GM23338 (cell line): ENCODE results near the gene ME1. TPM values are rescaled to one million over a fixed set of nuclear protein-coding genes. Genes with fewer than 3 reads are reported as not detected.

Experiments
- ATAC-seq: fragments of 200-7000 bp; cut with Tn5 transposase; 3 replicates; pipeline ENCODE4 v1.9.1; 2020
- DNase-seq: peaks from one replicate; pipeline ENCODE4 v3.0.0-alpha.2; 2015; ENCODE audit warnings: low spot score
- H2AFZ ChIP-seq: fragments of 200-600 bp; sonication (generic); 2 replicates; pipeline ENCODE4 v1.8.0; 2016; ENCODE audit warnings: antibody characterized with exemption, mild to moderate bottlenecking, moderate library complexity
- H3F3A ChIP-seq: fragments of 200-600 bp; sonication (generic); replicated peaks from 2 replicates; pipeline ENCODE4 v1.8.0; 2017; ENCODE audit warnings: antibody characterized with exemption, mixed run types, low read depth
- H3K27ac ChIP-seq: fragments of 200-600 bp; sonication (generic); 2 replicates; pipeline ENCODE4 v1.6.1; 2016; ENCODE audit warnings: low read depth
- H3K27me3 ChIP-seq: fragments of 200-600 bp; sonication (generic); 2 replicates; pipeline ENCODE4 v1.8.0; 2016; ENCODE audit warnings: mild to moderate bottlenecking, mixed run types, moderate library complexity; ENCODE audit not compliant: insufficient read depth
- H3K36me3 ChIP-seq: fragments of 200-600 bp; sonication (generic); 2 replicates; pipeline ENCODE4 v1.8.0; 2016; ENCODE audit warnings: mild to moderate bottlenecking; ENCODE audit not compliant: insufficient read depth
- H3K4me1 ChIP-seq: fragments of 200-600 bp; sonication (generic); 2 replicates; pipeline ENCODE4 v1.8.0; 2016; ENCODE audit warnings: mild to moderate bottlenecking, moderate library complexity; ENCODE audit not compliant: insufficient read depth
- H3K4me2 ChIP-seq: fragments of 200-600 bp; sonication (generic); 2 replicates; pipeline ENCODE4 v1.7.1; 2017; ENCODE audit warnings: mixed run types
- H3K4me3 ChIP-seq: fragments of 200-600 bp; sonication (generic); 2 replicates; pipeline ENCODE4 v1.6.1; 2016; ENCODE audit warnings: mixed run types
- H3K79me2 ChIP-seq: fragments of 200-600 bp; sonication (generic); replicated peaks from 2 replicates; pipeline ENCODE4 v1.8.0; 2017; ENCODE audit warnings: mild to moderate bottlenecking; ENCODE audit not compliant: insufficient read depth
- H3K9me2 ChIP-seq: fragments of 200-600 bp; sonication (generic); 2 replicates; pipeline ENCODE4 v1.8.0; 2017; ENCODE audit not compliant: insufficient read depth
- H4K20me1 ChIP-seq: fragments of 200-600 bp; sonication (generic); replicated peaks from 2 replicates; pipeline ENCODE4 v1.8.0; 2017; ENCODE audit warnings: mild to moderate bottlenecking; ENCODE audit not compliant: insufficient read depth
- H3K27ac Mint-ChIP-seq: 2 replicates; pipeline ENCODE4 v1.8.0; 2020; ENCODE audit warnings: inconsistent platforms, mild to moderate bottlenecking, moderate library complexity, mixed read lengths
- H3K27me3 Mint-ChIP-seq: 3 replicates; pipeline ENCODE4 v1.8.0; 2022; ENCODE audit warnings: low read depth, mild to moderate bottlenecking, moderate library complexity, mixed read lengths, inconsistent platforms; ENCODE audit not compliant: insufficient read depth, poor library complexity
- H3K36me3 Mint-ChIP-seq: 3 replicates; pipeline ENCODE4 v1.8.0; 2021; ENCODE audit warnings: low read depth, mild to moderate bottlenecking, inconsistent platforms, moderate library complexity, mixed read lengths
- H3K4me1 Mint-ChIP-seq: 3 replicates; pipeline ENCODE4 v1.8.0; 2020; ENCODE audit warnings: mild to moderate bottlenecking, inconsistent platforms, mixed read lengths
- H3K4me3 Mint-ChIP-seq: 3 replicates; pipeline ENCODE4 v1.8.0; 2021; ENCODE audit warnings: moderate library complexity, mild to moderate bottlenecking, inconsistent platforms, mixed read lengths
- H3K9me3 Mint-ChIP-seq: 3 replicates; pipeline ENCODE4 v1.8.0; 2020; ENCODE audit warnings: moderate library complexity, mild to moderate bottlenecking, inconsistent platforms, mixed read lengths
- CREB1 ChIP-seq: fragments of 250-450 bp; sonication (Bioruptor Pico); IDR thresholded peaks from 2 replicates; pipeline ENCODE4 v1.5.0; 2020; ENCODE audit warnings: low read depth, mild to moderate bottlenecking, moderate library complexity
- EZH2 ChIP-seq: fragments of 200-600 bp; sonication (generic); IDR thresholded peaks from one replicate; pipeline ENCODE4 v1.8.0; 2017; ENCODE audit warnings: antibody characterized with exemption, mild to moderate bottlenecking, low read depth; ENCODE audit not compliant: unreplicated experiment
- EZH2phosphoT487 ChIP-seq: fragments of 200-600 bp; sonication (generic); IDR thresholded peaks from one replicate; pipeline ENCODE4 v1.8.1; 2018; ENCODE audit warnings: antibody characterized with exemption; ENCODE audit not compliant: unreplicated experiment
- JUNB ChIP-seq: IDR thresholded peaks from one replicate; pipeline ENCODE4 v1.6.1; 2016; ENCODE audit warnings: antibody characterized with exemption; ENCODE audit not compliant: unreplicated experiment
- POLR2AphosphoS5 ChIP-seq: IDR thresholded peaks from 2 replicates; pipeline ENCODE4 v1.6.1; 2016; ENCODE audit warnings: antibody characterized with exemption, low read depth
- STAT1 ChIP-seq: IDR thresholded peaks from one replicate; pipeline ENCODE4 v1.6.1; 2016; ENCODE audit warnings: antibody characterized with exemption; ENCODE audit not compliant: unreplicated experiment
- ZNF331 ChIP-seq: fragments of 250-450 bp; sonication (Bioruptor Pico); IDR thresholded peaks from 2 replicates; pipeline ENCODE4 v1.5.0; 2020; ENCODE audit warnings: low read depth, mild to moderate bottlenecking, moderate library complexity
- long read RNA-seq: library from polyadenylated mRNA; unstranded; transcript quantifications from one replicate; pipeline ENCODE4 v2.0.0, GENCODE V29; 2020; ENCODE audit not compliant: unreplicated experiment
- polyA plus RNA-seq: library from polyadenylated mRNA; unstranded; fragments of >200 nt; fragmentation: Nextera tagmentation; extraction: Ambion mirVana; gene quantifications from 2 replicates; pipeline ENCODE4 v1.2.1, GENCODE V29; 2016
- total RNA-seq: library from RNA; depleted of rRNA; stranded (reverse); fragments of >200 nt; shearing (Covaris generic); gene quantifications from 2 replicates; pipeline ENCODE4 v1.2.3, GENCODE V29; 2014; rRNA removed
- TF ChIP-seq, protein P1 (sequence below): IDR thresholded peaks from 2 replicates; pipeline ENCODE4 v1.6.1; 2016; ENCODE audit warnings: antibody characterized with exemption

Gene ME1
- 5.9 and 8.0 TPM in 2 replicates for total RNA-seq
- 6.4 and 6.7 TPM in 2 replicates for polyA plus RNA-seq
- long read RNA-seq, transcript ME1-201 (14 exons, 3,371 nt), result major isoform, 6 of 9 reads
- long read RNA-seq, partial matches to known transcripts, result 2 of 9 reads
- long read RNA-seq, other reads (novel, unspliced or antisense), result 1 of 9 reads

DNA sequence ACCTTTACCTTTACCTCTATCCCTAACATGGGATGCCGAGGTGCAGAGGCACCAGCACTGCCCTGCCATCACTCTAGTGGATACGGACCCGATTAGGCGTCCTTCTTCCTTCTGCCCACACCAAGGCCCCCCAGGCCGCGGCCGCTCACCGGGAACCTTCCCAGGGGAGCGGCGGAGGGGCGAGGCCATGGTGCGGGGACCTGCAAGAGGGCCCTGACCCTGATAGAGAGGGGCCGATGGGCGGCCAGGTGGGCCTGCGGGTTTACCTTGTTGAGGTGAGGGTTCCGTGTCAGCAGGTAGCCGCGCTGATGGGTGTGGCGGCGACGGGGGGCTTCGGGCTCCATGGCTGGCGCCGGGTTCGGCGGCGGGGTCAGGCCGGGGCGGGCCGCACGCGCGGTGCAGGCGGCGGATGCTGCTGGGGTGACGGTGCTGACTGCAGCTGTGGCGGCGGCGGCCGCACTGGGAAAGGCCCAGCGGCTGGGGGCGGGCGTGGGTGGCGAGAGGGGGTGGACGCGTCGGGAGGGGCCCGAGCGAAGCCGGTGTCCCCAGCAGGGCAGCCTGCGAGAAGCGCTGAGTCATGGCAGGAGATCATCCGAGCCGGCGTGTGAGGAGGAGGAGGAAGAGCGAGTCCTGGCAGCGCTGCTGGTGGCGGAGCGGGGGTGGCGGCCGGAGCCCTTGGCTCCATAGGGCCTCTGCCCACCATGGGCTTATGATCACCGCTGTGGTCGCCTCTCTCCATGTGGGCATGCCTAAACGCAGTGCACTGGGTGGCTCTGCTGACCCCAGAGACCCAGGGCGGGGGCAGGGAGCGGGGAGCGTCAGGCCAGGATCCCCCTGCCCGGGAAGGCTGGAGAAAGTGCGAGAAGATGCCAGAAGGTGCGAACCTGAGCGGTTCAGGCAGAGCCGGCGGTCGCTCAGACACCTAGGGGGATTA is at the start of gene ME1:
TSS of gene ME1 (minus strand) at position 441 of the 934 bp plus-strand sequence. CDS start at position 344, 97 bp downstream.
- H3K4me1 ChIP-seq, result peaks cover 12% of the 10 kb centered on the region
- no peak within 1 kb of the TSS for H3K27ac ChIP-seq
- no peaks in the 10 kb centered on the region for H3K36me3 ChIP-seq
- peaks cover 4% of the 10 kb centered on the region; the same call in 1 of the 3 replicates for H3K9me3 Mint-ChIP-seq
- peak; percentile 89 for ATAC-seq
- H3K27me3 Mint-ChIP-seq, result peaks cover 13% of the 10 kb centered on the region
- H3K4me3 ChIP-seq, result peak within 1 kb of the TSS; percentile 80
- peaks cover 41% of the 10 kb centered on the region for H3K79me2 ChIP-seq
- no peaks in the 10 kb centered on the region for H3K9me2 ChIP-seq
- H4K20me1 ChIP-seq, result no peaks in the 10 kb centered on the region
- peaks cover 4% of the 10 kb centered on the region; the same call in 1 of the 3 replicates for H3K36me3 Mint-ChIP-seq
- peak within 1 kb of the TSS; percentile 94 for H2AFZ ChIP-seq
- peak within 1 kb of the TSS; percentile 85 for H3K4me2 ChIP-seq
- peaks cover 7% of the 10 kb centered on the region; the same call in 1 of the 2 replicates for H3K27me3 ChIP-seq
- no peak for TF ChIP-seq EZH2
- TF ChIP-seq CREB1 (CRISPR knock-in tag), result 0 out of 2 replicates have a peak, but pooled peaks have one; percentile 2
- no peak for TF ChIP-seq STAT1
- peak; percentile 79 for DNase-seq
- H3K4me3 Mint-ChIP-seq, result peak within 1 kb of the TSS; percentile 85
- peak within 1 kb of the TSS; percentile 95 for H3K27ac Mint-ChIP-seq
- no peaks in the 10 kb centered on the region for H3F3A ChIP-seq
- peaks cover 19% of the 10 kb centered on the region; the same call in 2 of the 3 replicates for H3K4me1 Mint-ChIP-seq

DNA sequence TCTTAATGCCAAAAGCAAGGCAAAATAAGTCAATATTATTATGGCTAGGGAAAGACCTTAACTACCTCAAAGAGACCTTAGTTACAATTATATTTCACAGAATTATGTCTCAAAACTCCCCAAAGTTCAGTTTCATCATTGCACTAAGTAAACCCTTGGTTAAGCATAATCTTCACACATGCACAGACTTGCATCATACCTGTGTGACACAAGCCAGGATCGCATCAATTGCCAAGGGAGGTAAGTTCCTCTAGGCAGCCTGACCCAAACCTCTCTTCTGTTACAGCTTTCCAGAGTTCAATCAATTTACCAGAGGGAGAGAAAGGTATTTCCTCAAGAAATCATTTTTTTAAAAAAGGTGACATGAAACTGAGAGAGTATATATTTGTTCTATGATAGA is 49.6 kb upstream of the ME1 start:
- no peaks in the 10 kb centered on the region for H3F3A ChIP-seq
- TF ChIP-seq JUNB (no peak), ZNF331 (CRISPR knock-in tag) (no peak), EZH2 (no peak)
- no peak overlapping the region for H3K27ac Mint-ChIP-seq
- no peaks in the 10 kb centered on the region for H3K4me1 ChIP-seq
- no peak for DNase-seq
- H3K4me2 ChIP-seq, result no peak overlapping the region
- H3K9me3 Mint-ChIP-seq, result no peaks in the 10 kb centered on the region
- no peaks in the 10 kb centered on the region for H3K4me1 Mint-ChIP-seq
- no peaks in the 10 kb centered on the region for H3K36me3 ChIP-seq
- no peaks in the 10 kb centered on the region for H3K79me2 ChIP-seq
- H3K36me3 Mint-ChIP-seq, result no peaks in the 10 kb centered on the region
- peaks cover 1% of the 10 kb centered on the region for H3K27me3 Mint-ChIP-seq
- H3K4me3 ChIP-seq, result no peak overlapping the region
- no peak for ATAC-seq
- no peak overlapping the region for H3K27ac ChIP-seq
- H3K9me2 ChIP-seq, result no peaks in the 10 kb centered on the region
- H3K4me3 Mint-ChIP-seq, result no peak overlapping the region
- H2AFZ ChIP-seq, result no peak overlapping the region
- no peaks in the 10 kb centered on the region for H3K27me3 ChIP-seq
- H4K20me1 ChIP-seq, result no peaks in the 10 kb centered on the region

DNA sequence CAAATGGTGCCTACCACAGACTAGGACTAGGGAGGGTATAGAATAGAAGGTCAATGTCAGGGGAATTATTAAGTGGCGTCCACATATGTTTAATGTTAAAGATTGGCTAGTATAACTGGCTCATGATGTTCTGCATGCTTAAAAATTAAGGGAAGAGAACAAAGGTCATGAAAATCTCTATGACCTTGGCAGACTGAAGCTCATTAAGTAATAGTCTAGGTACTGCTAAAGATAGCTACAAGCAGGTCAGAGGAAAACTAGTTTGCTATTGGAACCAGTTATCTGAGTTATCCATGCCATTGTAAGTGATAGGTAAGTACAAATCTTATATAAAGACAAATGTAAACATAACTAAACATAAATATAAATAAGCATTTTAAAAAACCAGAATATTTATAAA is 48.5 kb upstream of the ME1 start:
- H3K4me3 Mint-ChIP-seq, result no peak overlapping the region
- H3K4me1 Mint-ChIP-seq, result peaks cover 2% of the 10 kb centered on the region
- H3K27ac ChIP-seq, result no peak overlapping the region
- H3K4me3 ChIP-seq, result no peak overlapping the region
- H3K36me3 ChIP-seq, result no peaks in the 10 kb centered on the region
- no peak overlapping the region for H3K4me2 ChIP-seq
- DNase-seq, result no peak
- H3K27me3 ChIP-seq, result no peaks in the 10 kb centered on the region
- H4K20me1 ChIP-seq, result no peaks in the 10 kb centered on the region
- no peaks in the 10 kb centered on the region for H3F3A ChIP-seq
- H2AFZ ChIP-seq, result no peak overlapping the region
- peaks cover 1% of the 10 kb centered on the region for H3K27me3 Mint-ChIP-seq
- H3K79me2 ChIP-seq, result no peaks in the 10 kb centered on the region
- no peak for ATAC-seq
- H3K9me3 Mint-ChIP-seq, result no peaks in the 10 kb centered on the region
- H3K9me2 ChIP-seq, result no peaks in the 10 kb centered on the region
- TF ChIP-seq EZH2phosphoT487 (no peak), STAT1 (no peak), POLR2AphosphoS5 (no peak)
- TF ChIP-seq, protein P1, sequence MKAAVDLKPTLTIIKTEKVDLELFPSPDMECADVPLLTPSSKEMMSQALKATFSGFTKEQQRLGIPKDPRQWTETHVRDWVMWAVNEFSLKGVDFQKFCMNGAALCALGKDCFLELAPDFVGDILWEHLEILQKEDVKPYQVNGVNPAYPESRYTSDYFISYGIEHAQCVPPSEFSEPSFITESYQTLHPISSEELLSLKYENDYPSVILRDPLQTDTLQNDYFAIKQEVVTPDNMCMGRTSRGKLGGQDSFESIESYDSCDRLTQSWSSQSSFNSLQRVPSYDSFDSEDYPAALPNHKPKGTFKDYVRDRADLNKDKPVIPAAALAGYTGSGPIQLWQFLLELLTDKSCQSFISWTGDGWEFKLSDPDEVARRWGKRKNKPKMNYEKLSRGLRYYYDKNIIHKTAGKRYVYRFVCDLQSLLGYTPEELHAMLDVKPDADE, result no peak
- H3K36me3 Mint-ChIP-seq, result no peaks in the 10 kb centered on the region
- H3K27ac Mint-ChIP-seq, result no peak overlapping the region
- H3K4me1 ChIP-seq, result peaks cover 6% of the 10 kb centered on the region
